Spleen (tissue), 13 donors: ENCODE data around the gene PEX11B. TPM values are rescaled to one million over a fixed set of nuclear protein-coding genes. Genes with fewer than 3 reads are reported as not detected.
A peak's percentile ranks its signal among the peaks of the same experiment; 100 is the strongest.

ENCODE experiments used
- DNase-seq: peaks from one replicate; pipeline ENCODE4 v3.0.0-alpha.2; 2020
- H3K27ac ChIP-seq, 8 donors: fragments of 200-600 bp; sonication (generic) in 7 of 8; 1 replicate in 4 of 8; 2 replicates in 4 of 8; pipeline versions ENCODE4 v1.5.0 to v1.8.0; 2016 to 2021; ENCODE audit warnings: inconsistent platforms in 4 of 8, mild to moderate bottlenecking in 4 of 8, moderate library complexity in 1 of 8
- H3K27me3 ChIP-seq, 7 donors: fragments of 200-600 bp; sonication (generic) in 6 of 7; replicated peaks in 1 of 7; 1 replicate in 4 of 7; 2 replicates in 3 of 7; pipeline versions ENCODE4 v1.5.0 to v1.8.0; 2016 to 2021; ENCODE audit warnings: inconsistent platforms in 3 of 7, mild to moderate bottlenecking in 1 of 7
- H3K36me3 ChIP-seq, 6 donors: fragments of 200-600 bp; sonication (generic) in 5 of 6; 1 replicate in 4 of 6; 2 replicates in 2 of 6; pipeline versions ENCODE4 v1.5.0 to v1.8.0; 2016 to 2021; ENCODE audit warnings: inconsistent platforms in 2 of 6
- H3K4me1 ChIP-seq, 6 donors: fragments of 200-600 bp; sonication (generic) in 5 of 6; 1 replicate in 3 of 6; 2 replicates in 3 of 6; pipeline versions ENCODE4 v1.5.0 to v1.8.0; 2016 to 2021; ENCODE audit warnings: inconsistent platforms in 3 of 6
- H3K4me3 ChIP-seq, 8 donors: fragments of 200-600 bp; sonication (generic) in 7 of 8; 1 replicate in 4 of 8; 2 replicates in 4 of 8; pipeline versions ENCODE4 v1.5.0 to v1.8.0; 2016 to 2021; ENCODE audit warnings: inconsistent platforms in 4 of 8, mild to moderate bottlenecking in 4 of 8, moderate library complexity in 2 of 8
- H3K9me3 ChIP-seq, 8 donors: fragments of 200-600 bp; sonication (generic) in 7 of 8; 1 replicate in 4 of 8; 2 replicates in 4 of 8; pipeline versions ENCODE4 v1.5.0 to v1.8.0; 2016 to 2021; ENCODE audit warnings: inconsistent platforms in 4 of 8
- CTCF ChIP-seq, 11 experiments: fragments of 200-600 bp in 7 of 11; fragments of 450-650 bp in 4 of 11; sonication (generic) in 4 of 11; IDR thresholded peaks in 8 of 11; conservative IDR thresholded peaks in 3 of 11; 1 replicate in 7 of 11; 2 replicates in 4 of 11; pipeline versions ENCODE4 v1.4.0 to v1.8.0; 2016 to 2021; ENCODE audit warnings: antibody characterized with exemption in 11 of 11, inconsistent platforms in 4 of 11, mild to moderate bottlenecking in 1 of 11
- POLR2A ChIP-seq, 3 donors: fragments of 450-650 bp; IDR thresholded peaks; one replicate each; pipeline ENCODE4 v1.5.1; 2017; ENCODE audit warnings: antibody characterized with exemption in 3 of 3, mild to moderate bottlenecking in 1 of 3
- POLR2AphosphoS5 ChIP-seq, 3 donors: sonication (generic); formaldehyde crosslinking; IDR thresholded peaks; one replicate each; pipeline ENCODE4 v1.5.1; 2017; ENCODE audit warnings: antibody characterized with exemption in 3 of 3
- WGBS, 5 donors: extraction: QIAGEN DNeasy Blood & Tissue Kit in 3 of 5; methylation state at CpG; one replicate each; pipeline versions ENCODE4 v1.1.5 to v1.1.7; 2013 to 2018; 5-methylcytosine and 5-hydroxymethylcytosine counted together
- intact Hi-C: fragments of 100-400 bp; cut with DNase I; formaldehyde crosslinking; loops from one replicate; pipeline ENCODE4 v1.15.0; 2023; ENCODE audit warnings: low total_unique reads
- long read RNA-seq, 2 donors: transcript quantifications; one replicate each; lab custom pipeline, GENCODE V29; 2026
- polyA plus RNA-seq, 3 donors: library from polyadenylated mRNA; stranded (reverse); fragments of 200-250 nt; gene quantifications; one replicate each; pipeline ENCODE4 v1.2.1, GENCODE V29; 2013
- total RNA-seq, 7 donors: library from RNA; depleted of rRNA in 3 of 7; stranded (reverse); fragments of >200 nt in 3 of 7; fragmentation: NEBNext Ultra II Directional in 4 of 7; extraction: Animal tissue kit (Norgen Biotek cat#: 25700) in 4 of 7; gene quantifications; one replicate each; pipeline versions ENCODE4 v1.1.0 to v1.2.1, GENCODE V29; 2016 to 2021
- donor health status: healthy with polysubstance abuse.
- donor health status: DM: no; HTN: no; CAD: no; lungs with moderate emphysema.
- donor health status: DM: no; HTN: no; CAD: no.
- donor health status: Bipolar disorder and iron deficiency.
- donor health status: healthy.
- donor health status: DM: no; HTN: no; CAD: no.
- donor health status: DM: yes; HTN: yes; CAD: no.

PEX11B gene, protein sequence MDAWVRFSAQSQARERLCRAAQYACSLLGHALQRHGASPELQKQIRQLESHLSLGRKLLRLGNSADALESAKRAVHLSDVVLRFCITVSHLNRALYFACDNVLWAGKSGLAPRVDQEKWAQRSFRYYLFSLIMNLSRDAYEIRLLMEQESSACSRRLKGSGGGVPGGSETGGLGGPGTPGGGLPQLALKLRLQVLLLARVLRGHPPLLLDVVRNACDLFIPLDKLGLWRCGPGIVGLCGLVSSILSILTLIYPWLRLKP
- total RNA-seq: 10 to 100 TPM; 23.4 to 35.4 (median 32.3) TPM
- 10 to 100 TPM; 20.3 to 28.0 (median 26.7) TPM for polyA plus RNA-seq
- long read RNA-seq, donor 1, transcript PEX11B-201 (4 exons, 1,740 nt): major isoform, 13 of 13 reads
- long read RNA-seq, donor 1, partial matches to known transcripts: 0 of 13 reads
- long read RNA-seq, donor 1, other reads (novel, unspliced or antisense): 0 of 13 reads
- long read RNA-seq, donor 2, transcript PEX11B-201 (4 exons, 1,740 nt): major isoform, 10 of 10 reads
- long read RNA-seq, donor 2, partial matches to known transcripts: 0 of 10 reads
- long read RNA-seq, donor 2, other reads (novel, unspliced or antisense): 0 of 10 reads

DNA sequence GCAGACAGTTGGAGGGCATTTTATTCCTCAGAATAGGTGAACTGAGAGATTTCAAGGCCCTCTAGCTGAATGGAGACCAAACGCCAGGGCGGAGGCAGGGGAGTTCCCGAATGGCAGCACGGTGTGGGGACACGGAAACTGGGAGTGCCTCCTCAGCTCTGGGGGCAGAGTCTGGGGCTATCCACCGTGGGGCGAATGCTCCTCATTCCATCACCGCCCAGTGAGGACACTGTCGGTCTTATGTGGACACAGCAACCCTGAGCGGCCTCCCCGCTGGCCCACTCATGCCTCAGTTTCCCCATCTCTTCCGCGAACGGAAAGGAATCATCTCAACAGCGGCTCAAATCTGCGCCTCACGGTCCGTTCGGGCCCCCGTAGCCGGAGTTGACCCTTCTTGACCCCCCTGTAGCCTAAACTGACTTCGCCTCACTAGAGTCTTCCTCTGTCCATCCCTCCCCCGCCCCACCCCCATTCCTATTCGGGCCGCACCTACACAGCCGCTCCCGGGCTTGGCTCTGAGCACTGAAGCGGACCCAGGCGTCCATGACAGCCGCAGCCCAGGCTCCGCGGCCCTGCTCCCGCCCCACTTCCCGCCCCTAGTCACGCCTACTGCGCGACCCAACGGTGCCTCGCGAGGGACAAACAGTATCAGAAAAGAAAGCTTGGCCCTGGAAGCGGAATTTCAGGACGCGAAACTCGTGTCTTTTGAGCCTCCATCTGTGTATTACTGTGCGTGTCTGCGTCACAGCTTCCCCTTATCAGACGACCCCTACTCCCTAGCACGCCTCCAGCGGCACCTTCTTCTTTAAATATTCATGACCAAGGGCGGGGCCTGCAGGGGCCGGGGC, at the start of gene PEX11B:
PEX11B (minus strand) TSS at position 574 of the 848 bp plus-strand sequence; CDS start at position 545, 29 bp downstream.
- H3K36me3 ChIP-seq: peaks cover 0 to 57% (median 31%) of the 10 kb centered on the region in 6 donors
- WGBS, 5 donors: 0 to 1% (median 0%) methylated on average over 49 to 51 of the region's 51 CpGs
- H3K9me3 ChIP-seq: no peaks in the 10 kb centered on the region
- intact Hi-C loops: no loop called here
- peak within 1 kb of the TSS; percentile 82 to 92 (median 88) for H3K4me3 ChIP-seq
- peak; percentile 93 to 95 (median 93) for TF ChIP-seq POLR2AphosphoS5 (IDR thresholded peaks at IDR 0.05)
- TF ChIP-seq CTCF (IDR thresholded peaks at IDR 0.05 in 8 of 11, conservative IDR thresholded peaks at IDR 0.05 in 3 of 11): peak in 2 of 11 experiments; percentile 17 to 25
- TF ChIP-seq POLR2A (IDR thresholded peaks at IDR 0.05): peak in 1 of 3 donors; percentile 27
- H3K27me3 ChIP-seq: no peaks in the 10 kb centered on the region
- H3K4me1 ChIP-seq: peaks cover 10 to 71% (median 37%) of the 10 kb centered on the region in 6 donors
- H3K27ac ChIP-seq: peak within 1 kb of the TSS; percentile 84 to 93 (median 92)
- peak; percentile 97 for DNase-seq

DNA sequence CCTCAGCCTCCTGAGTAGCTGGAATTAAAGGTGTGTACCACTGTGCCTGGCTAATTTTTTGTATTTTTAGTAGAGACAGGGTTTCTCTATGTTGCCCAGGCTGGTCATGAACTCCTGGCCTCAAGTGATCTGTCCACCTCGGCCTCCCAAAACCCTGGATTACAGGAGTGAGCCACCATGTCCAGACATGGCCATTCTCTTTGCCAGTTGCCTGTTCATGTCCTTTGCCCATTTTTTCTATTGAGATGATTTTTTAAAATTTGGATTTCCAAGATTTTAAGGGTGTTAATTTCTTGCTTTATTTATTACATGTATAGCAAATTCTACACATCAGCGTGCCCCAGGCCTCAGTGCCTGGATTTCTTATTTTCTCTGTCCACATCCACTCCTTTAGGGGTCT, 48.8 kb upstream of the PEX11B start:
- H3K9me3 ChIP-seq: peaks cover 0 to 12% (median 9%) of the 10 kb centered on the region in 8 donors
- peaks cover 22 to 58% (median 37%) of the 10 kb centered on the region in 6 donors for H3K4me1 ChIP-seq
- no peak overlapping the region for H3K4me3 ChIP-seq
- H3K27me3 ChIP-seq: peaks cover 0 to 1% (median 0%) of the 10 kb centered on the region in 7 donors
- no peak for DNase-seq
- WGBS, 5 donors: 95 to 100% (median 98%) methylated on average over 2 of the region's 2 CpGs
- intact Hi-C loops: no loop called here
- TF ChIP-seq POLR2AphosphoS5 (IDR thresholded peaks at IDR 0.05) (no peak), POLR2A (IDR thresholded peaks at IDR 0.05) (no peak), CTCF (IDR thresholded peaks at IDR 0.05 in 8 of 11, conservative IDR thresholded peaks at IDR 0.05 in 3 of 11) (no peak)
- H3K27ac ChIP-seq: no peak overlapping the region
- H3K36me3 ChIP-seq: peaks cover 0 to 6% (median 0%) of the 10 kb centered on the region in 6 donors

- intact Hi-C loops: no loop called here
- TF ChIP-seq CTCF (IDR thresholded peaks at IDR 0.05 in 8 of 11, conservative IDR thresholded peaks at IDR 0.05 in 3 of 11): no peak
- no peak for TF ChIP-seq POLR2A (IDR thresholded peaks at IDR 0.05)
- TF ChIP-seq POLR2AphosphoS5 (IDR thresholded peaks at IDR 0.05): no peak
- Histone ChIP-seq H3K4me3 (peak overlapping the region; percentile 43 to 80 (median 54)), H3K9me3 (peaks cover 0 to 12% (median 9%) of the 10 kb centered on the region in 8 donors), H3K27me3 (peaks cover 0 to 14% (median 0%) of the 10 kb centered on the region in 7 donors), H3K27ac (peak overlapping the region; percentile 90 to 98 (median 92)), H3K36me3 (peaks cover 0 to 6% (median 0%) of the 10 kb centered on the region in 6 donors), H3K4me1 (peaks cover 22 to 79% (median 53%) of the 10 kb centered on the region in 6 donors)
- no peak for DNase-seq
- 0 to 8% (median 1%) methylated on average over 5 of the region's 5 CpGs for WGBS, 5 donors
Measured at GRCh38 chr1:145965119-145965744, 46.7 kb upstream of the PEX11B start.
